Measurements from ENCODE around the gene ADAMTS17.

The ADAMTS17 gene

DNA sequence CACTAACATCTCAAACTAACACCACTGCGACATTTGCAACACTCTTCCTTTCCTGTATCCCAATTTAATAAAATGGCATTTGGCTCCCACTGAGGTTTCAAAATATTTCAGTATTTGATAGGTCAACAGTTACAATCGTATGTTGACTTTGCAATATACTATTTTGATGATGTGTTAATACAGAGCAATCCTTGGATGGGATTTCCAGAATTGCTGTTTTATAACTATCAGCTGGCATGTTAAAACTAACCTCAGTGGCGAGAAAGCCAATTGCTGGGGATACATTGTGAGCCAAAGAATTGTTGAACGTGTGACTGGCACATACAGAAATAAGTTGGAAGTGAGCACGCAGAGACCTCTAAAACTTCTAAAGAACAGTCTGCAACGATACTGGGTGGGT lies 382.4 kb downstream of the ADAMTS17 start:
- Mint-ChIP-seq H3K27ac (no peak overlapping the region), H3K4me1 (ENCODE audit: low read depth) (peaks cover 11% of the 10 kb centered on the region), H3K27me3 (peaks cover 32% of the 10 kb centered on the region), H3K9me3 (no peaks in the 10 kb centered on the region), H3K36me3 (ENCODE audit: low read depth) (no peaks in the 10 kb centered on the region), H3K4me3 (no peak overlapping the region)
- DNase-seq: no peak

DNA sequence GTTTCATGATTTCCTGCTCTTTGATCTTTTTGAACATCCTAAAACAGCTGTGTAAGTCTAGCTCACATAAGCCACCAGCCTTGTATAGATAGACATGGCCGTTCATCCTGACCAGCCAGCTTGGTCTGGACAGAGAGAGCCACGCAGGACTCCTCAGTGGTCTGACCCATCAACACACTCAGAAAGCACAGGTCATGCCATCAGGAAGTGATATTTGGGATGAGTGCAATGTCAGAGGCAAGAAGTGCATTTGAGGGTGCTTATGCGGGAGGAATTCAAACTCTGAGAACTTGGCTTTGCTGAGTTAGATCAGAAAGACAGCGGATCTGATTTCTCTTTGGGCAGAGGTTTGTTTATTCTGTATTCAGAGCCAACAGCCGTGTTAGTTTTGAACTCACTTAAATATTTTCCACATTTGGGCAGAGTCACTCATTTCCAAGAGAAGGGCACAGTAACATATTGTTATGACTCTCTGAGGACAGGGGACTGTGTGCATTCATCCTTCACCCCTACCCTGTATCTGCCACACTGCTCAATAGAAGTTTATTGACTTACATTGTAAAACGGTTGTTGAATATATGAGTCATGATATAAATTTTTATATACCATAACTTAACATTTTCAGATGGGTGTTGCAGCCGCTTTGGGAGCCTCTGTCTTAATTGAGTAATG lies 383.2 kb downstream of the ADAMTS17 start:
- H3K4me3 Mint-ChIP-seq: no peak overlapping the region
- no peaks in the 10 kb centered on the region for H3K9me3 Mint-ChIP-seq
- peaks cover 11% of the 10 kb centered on the region for H3K4me1 Mint-ChIP-seq (ENCODE audit: low read depth)
- H3K27ac Mint-ChIP-seq: no peak overlapping the region
- H3K36me3 Mint-ChIP-seq (ENCODE audit: low read depth): no peaks in the 10 kb centered on the region
- H3K27me3 Mint-ChIP-seq: peaks cover 32% of the 10 kb centered on the region
- DNase-seq: no peak

- H3K27me3 Mint-ChIP-seq: peaks cover 32% of the 10 kb centered on the region
- DNase-seq: no peak
- H3K4me1 Mint-ChIP-seq (ENCODE audit: low read depth): peaks cover 11% of the 10 kb centered on the region
- H3K36me3 Mint-ChIP-seq (ENCODE audit: low read depth): no peaks in the 10 kb centered on the region
- H3K27ac Mint-ChIP-seq: no peak overlapping the region
- no peak overlapping the region for H3K4me3 Mint-ChIP-seq
- H3K9me3 Mint-ChIP-seq: no peaks in the 10 kb centered on the region
Observed at GRCh38 chr15:99957642-99958013, 384.1 kb downstream of the ADAMTS17 start.

DNA sequence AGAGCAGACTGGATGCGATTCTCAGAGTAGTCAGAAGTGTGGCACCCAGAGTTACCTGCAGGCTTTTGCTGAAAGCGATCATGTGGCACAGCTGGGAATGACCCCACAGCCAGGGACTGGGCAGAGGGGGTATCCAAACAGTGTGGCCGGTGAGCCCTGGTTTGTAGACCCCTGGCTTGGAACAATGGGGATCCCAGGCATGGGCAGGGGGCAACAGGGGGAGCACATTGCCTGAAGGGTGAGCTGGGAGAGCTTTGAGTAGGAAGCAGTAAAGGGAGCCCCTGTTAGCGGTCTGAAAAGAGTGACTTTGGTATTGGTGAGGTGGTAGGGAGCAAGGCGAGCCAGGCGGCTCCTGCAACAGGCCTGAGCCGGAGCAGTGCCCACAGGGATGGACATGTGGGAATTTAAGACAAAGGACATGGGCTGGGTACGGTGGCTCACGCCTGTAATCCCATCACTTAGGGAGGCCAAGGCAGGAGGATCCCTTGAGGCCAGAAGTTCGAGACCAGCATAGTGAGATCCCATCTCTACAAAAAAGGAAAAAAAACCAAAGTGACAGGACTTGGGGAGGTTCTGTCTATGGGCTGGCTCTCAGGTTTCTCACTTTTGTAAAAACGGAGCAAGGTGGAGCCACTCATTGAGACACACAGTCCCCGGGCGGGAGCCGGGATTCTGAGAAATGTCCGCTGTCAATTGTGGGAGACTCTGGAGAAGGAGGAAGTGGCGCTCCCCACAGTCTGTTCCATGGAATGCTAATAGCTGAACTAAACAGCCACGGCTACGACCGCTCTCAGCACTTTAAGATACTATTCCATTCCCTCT lies 384.7 kb downstream of the ADAMTS17 start:
- H3K36me3 Mint-ChIP-seq (ENCODE audit: low read depth): no peaks in the 10 kb centered on the region
- no peaks in the 10 kb centered on the region for H3K9me3 Mint-ChIP-seq
- no peak for DNase-seq
- H3K27me3 Mint-ChIP-seq: peaks cover 32% of the 10 kb centered on the region
- H3K4me1 Mint-ChIP-seq (ENCODE audit: low read depth): peaks cover 11% of the 10 kb centered on the region
- H3K4me3 Mint-ChIP-seq: no peak overlapping the region
- no peak overlapping the region for H3K27ac Mint-ChIP-seq

GRCh38 chr15:99956022-99956775 lies 385.6 kb downstream of the ADAMTS17 start:
- Mint-ChIP-seq H3K4me1 (ENCODE audit: low read depth) (peaks cover 11% of the 10 kb centered on the region), H3K9me3 (no peaks in the 10 kb centered on the region), H3K27me3 (peaks cover 32% of the 10 kb centered on the region), H3K36me3 (ENCODE audit: low read depth) (no peaks in the 10 kb centered on the region), H3K27ac (no peak overlapping the region), H3K4me3 (no peak overlapping the region)
- no peak for DNase-seq

DNA sequence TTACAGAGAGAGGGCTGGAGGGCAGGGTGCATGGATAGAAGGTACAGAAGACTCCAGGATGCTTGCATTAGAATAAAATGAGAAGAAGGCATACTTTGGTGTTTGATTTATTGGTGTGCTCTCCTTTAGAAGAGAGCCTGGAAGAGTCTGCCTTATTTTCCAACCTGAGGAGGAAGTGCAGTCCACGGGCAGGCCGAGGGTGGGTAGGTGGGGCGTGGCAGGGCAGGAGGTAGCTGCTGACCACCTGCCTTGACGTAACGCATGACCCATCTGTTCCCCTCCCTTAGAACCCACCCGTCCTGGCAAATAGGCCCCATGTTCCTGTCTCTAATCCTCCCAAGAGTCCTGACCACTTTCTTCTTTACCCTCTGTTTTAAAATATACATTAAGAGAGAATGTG lies 386.2 kb downstream of the ADAMTS17 start:
- DNase-seq: no peak
- Mint-ChIP-seq H3K9me3 (no peaks in the 10 kb centered on the region), H3K27ac (no peak overlapping the region), H3K27me3 (peaks cover 28% of the 10 kb centered on the region), H3K4me1 (ENCODE audit: low read depth) (peaks cover 10% of the 10 kb centered on the region), H3K36me3 (ENCODE audit: low read depth) (no peaks in the 10 kb centered on the region), H3K4me3 (no peak overlapping the region)

DNA sequence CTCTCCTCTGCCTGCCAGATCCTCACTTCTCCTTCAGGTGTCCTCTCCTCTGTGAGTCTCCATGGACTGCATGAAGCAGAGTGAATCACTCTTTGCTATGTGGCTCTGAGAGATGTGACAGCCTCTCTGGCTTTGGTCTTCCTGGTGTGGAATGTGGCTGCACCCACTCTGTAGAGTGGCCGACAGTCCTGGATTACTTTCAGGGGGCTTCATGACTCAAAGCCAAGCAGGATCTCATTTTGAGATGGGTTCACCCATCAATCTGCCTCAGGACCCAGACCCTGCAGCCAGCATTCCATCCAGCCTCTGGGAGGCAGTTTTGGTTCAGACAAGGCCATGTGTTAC lies 386.6 kb downstream of the ADAMTS17 start:
- Mint-ChIP-seq H3K36me3 (ENCODE audit: low read depth) (no peaks in the 10 kb centered on the region), H3K4me1 (ENCODE audit: low read depth) (peaks cover 10% of the 10 kb centered on the region), H3K4me3 (no peak overlapping the region), H3K9me3 (no peaks in the 10 kb centered on the region), H3K27me3 (peaks cover 28% of the 10 kb centered on the region), H3K27ac (no peak overlapping the region)
- DNase-seq: no peak

- no peaks in the 10 kb centered on the region for H3K36me3 Mint-ChIP-seq (ENCODE audit: low read depth)
- DNase-seq: no peak
Observed at GRCh38 chr15:99954361-99955180, 387.2 kb downstream of the ADAMTS17 start.

DNA sequence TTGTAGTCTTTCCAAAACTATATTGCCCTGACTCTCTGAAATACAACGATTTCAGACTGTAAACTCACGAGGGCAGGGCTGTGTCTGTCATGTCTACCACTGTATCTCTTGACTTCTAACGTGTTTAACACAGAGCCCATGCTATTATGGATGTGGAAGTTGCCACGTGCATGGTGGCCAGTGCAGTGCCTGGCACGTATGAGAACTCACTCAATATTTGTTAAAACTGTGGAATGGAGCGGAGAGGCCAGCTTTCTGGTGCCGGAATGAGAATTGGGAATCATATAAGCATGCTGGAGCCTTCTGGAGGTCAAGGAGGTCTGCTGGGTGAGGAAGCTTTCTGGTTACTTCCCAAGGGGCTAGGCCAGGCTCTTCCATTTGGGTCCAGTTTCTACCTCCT lies 387.9 kb downstream of the ADAMTS17 start:
- Mint-ChIP-seq H3K27me3 (peaks cover 21% of the 10 kb centered on the region), H3K36me3 (ENCODE audit: low read depth) (no peaks in the 10 kb centered on the region)

More at GRCh38 chr15:99954361-99955180, 387.2 kb downstream of the ADAMTS17 start:
- Mint-ChIP-seq H3K4me3 (no peak overlapping the region), H3K27ac (no peak overlapping the region), H3K27me3 (peaks cover 25% of the 10 kb centered on the region), H3K4me1 (ENCODE audit: low read depth) (peaks cover 10% of the 10 kb centered on the region), H3K9me3 (no peaks in the 10 kb centered on the region)

DNA sequence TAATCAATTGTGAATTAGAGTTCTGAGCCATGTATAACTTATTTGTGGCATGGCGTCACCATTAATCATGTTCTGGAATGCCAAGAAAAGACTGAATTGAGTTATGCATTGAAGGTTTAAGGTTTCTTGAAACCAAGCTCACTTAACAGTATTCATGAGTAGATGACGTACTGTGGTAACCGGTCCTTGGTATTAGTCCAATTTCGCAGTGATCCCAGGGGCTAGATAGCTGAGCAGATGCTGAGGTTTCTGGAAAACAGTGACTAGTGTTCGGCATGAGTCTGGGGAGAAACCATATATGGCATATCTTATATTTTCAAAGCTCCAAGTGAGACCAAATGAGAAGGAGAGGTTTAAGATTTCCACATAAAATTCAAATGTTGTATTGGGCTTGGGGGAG lies 390.3 kb downstream of the ADAMTS17 start:
- H3K4me1 Mint-ChIP-seq (ENCODE audit: low read depth): no peaks in the 10 kb centered on the region
- DNase-seq: no peak
- no peaks in the 10 kb centered on the region for H3K36me3 Mint-ChIP-seq (ENCODE audit: low read depth)
- H3K4me3 Mint-ChIP-seq: no peak overlapping the region
- peaks cover 16% of the 10 kb centered on the region for H3K27me3 Mint-ChIP-seq
- H3K9me3 Mint-ChIP-seq: no peaks in the 10 kb centered on the region
- H3K27ac Mint-ChIP-seq: no peak overlapping the region

More for the DNA sequence above, 387.9 kb downstream of the ADAMTS17 start:
- H3K4me3 Mint-ChIP-seq: no peak overlapping the region
- H3K4me1 Mint-ChIP-seq (ENCODE audit: low read depth): peaks cover 10% of the 10 kb centered on the region
- H3K27ac Mint-ChIP-seq: no peak overlapping the region
- DNase-seq: no peak
- no peaks in the 10 kb centered on the region for H3K9me3 Mint-ChIP-seq

DNA sequence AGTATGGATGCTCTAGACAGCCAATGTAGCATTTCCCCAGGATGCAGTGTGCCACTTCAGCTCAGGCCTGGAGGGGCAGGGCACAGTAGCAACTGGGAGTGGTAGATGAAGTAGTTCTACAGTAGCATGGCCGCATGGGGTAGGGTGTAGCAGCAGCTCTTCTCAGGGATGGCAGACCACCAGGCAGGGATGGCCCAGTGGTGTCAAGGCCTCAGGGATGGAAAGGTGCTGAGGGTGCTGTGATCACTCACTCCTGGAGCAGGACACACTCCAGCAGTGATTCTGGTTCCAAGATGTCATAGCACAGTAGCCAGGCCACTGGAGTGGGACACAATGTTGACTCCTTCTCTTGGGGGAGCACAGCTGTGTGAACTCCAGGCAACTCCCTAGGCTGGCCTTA lies 397.6 kb downstream of the ADAMTS17 start:
- H3K9me3 Mint-ChIP-seq: peaks cover 11% of the 10 kb centered on the region
- H3K4me1 Mint-ChIP-seq (ENCODE audit: low read depth): no peaks in the 10 kb centered on the region
- no peak overlapping the region for H3K4me3 Mint-ChIP-seq
- no peaks in the 10 kb centered on the region for H3K36me3 Mint-ChIP-seq (ENCODE audit: low read depth)
- H3K27me3 Mint-ChIP-seq: peaks cover 7% of the 10 kb centered on the region
- H3K27ac Mint-ChIP-seq: no peak overlapping the region
- no peak for DNase-seq

DNA sequence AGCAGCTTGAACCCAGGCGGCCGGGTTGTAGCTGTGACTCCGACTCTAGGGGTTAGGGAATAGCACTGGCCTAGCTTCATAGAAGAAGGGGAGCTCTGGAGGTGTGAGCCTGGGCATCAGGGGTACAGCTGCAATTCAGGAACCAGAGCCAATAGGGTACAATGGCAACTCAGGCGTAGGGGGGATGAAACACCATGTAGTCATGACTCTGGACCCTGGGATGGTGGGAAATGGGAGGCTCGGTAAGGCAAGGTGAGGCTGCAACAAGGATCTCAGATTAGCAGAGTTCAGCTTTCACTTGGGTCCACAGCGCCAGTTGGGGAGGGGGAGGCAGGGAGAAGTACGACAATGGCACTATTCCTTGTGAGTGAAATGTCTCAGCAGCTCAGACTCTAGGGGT lies 398.3 kb downstream of the ADAMTS17 start:
- Mint-ChIP-seq H3K4me1 (ENCODE audit: low read depth) (no peaks in the 10 kb centered on the region), H3K27ac (no peak overlapping the region), H3K9me3 (peaks cover 11% of the 10 kb centered on the region), H3K4me3 (no peak overlapping the region), H3K36me3 (ENCODE audit: low read depth) (no peaks in the 10 kb centered on the region), H3K27me3 (peaks cover 9% of the 10 kb centered on the region)
- no peak for DNase-seq

GRCh38 chr15:99932676-99933402 lies 408.9 kb downstream of the ADAMTS17 start:
- Mint-ChIP-seq H3K27ac (no peak overlapping the region), H3K4me1 (ENCODE audit: low read depth) (peaks cover 13% of the 10 kb centered on the region), H3K36me3 (ENCODE audit: low read depth) (no peaks in the 10 kb centered on the region), H3K9me3 (no peaks in the 10 kb centered on the region), H3K27me3 (peaks cover 3% of the 10 kb centered on the region), H3K4me3 (no peak overlapping the region)
- no peak for DNase-seq
